Tibial nerve (tissue), 4 donors: ENCODE measurements around the gene ZNF611. TPM values are rescaled to one million over a fixed set of nuclear protein-coding genes. Genes with fewer than 3 reads are reported as not detected.
"Not testable (repeated sequence)": the region's sequence is repeated elsewhere in the genome, so short reads cannot be mapped to it uniquely, and the experiment has no call there.

ENCODE experiments used
- DNase-seq, 2 donors: peaks; one replicate each; pipeline ENCODE4 v3.0.0-alpha.2; 2019; ENCODE audit warnings: low spot score in 2 of 2
- H3K27ac ChIP-seq, 4 donors: fragments of 200-600 bp; sonication (generic) in 3 of 4; one replicate each; pipeline ENCODE4 v1.5.1; 2017 to 2019; ENCODE audit warnings: mild to moderate bottlenecking in 1 of 4
- H3K27me3 ChIP-seq, 2 donors: fragments of 200-600 bp; sonication (generic) in 1 of 2; one replicate each; pipeline versions ENCODE4 v1.5.1 to v1.6.0; 2017 to 2019
- H3K36me3 ChIP-seq, 3 donors: fragments of 200-600 bp; sonication (generic); one replicate each; pipeline ENCODE4 v1.5.1; 2018 to 2019
- H3K4me1 ChIP-seq, 4 donors: fragments of 200-600 bp; sonication (generic) in 3 of 4; one replicate each; pipeline ENCODE4 v1.5.1; 2017 to 2019
- H3K4me3 ChIP-seq, 4 donors: fragments of 200-600 bp; sonication (generic) in 3 of 4; one replicate each; pipeline ENCODE4 v1.5.1; 2017 to 2019; ENCODE audit warnings: mild to moderate bottlenecking in 1 of 4, moderate library complexity in 1 of 4
- H3K9me3 ChIP-seq, 4 donors: fragments of 200-600 bp; sonication (generic) in 3 of 4; one replicate each; pipeline ENCODE4 v1.5.1; 2017 to 2019
- CTCF ChIP-seq, 5 experiments: fragments of 200-600 bp in 3 of 5; fragments of 450-650 bp in 2 of 5; sonication (generic) in 3 of 5; IDR thresholded peaks; one replicate each; pipeline ENCODE4 v1.5.1; 2016 to 2019; ENCODE audit warnings: antibody characterized with exemption in 5 of 5, mild to moderate bottlenecking in 3 of 5, moderate library complexity in 2 of 5
- EP300 ChIP-seq, 2 donors: sonication (generic); formaldehyde crosslinking; IDR thresholded peaks; one replicate each; pipeline ENCODE4 v1.6.1; 2017; ENCODE audit warnings: antibody characterized with exemption in 2 of 2, mild to moderate bottlenecking in 1 of 2
- POLR2A ChIP-seq, 2 donors: fragments of 450-650 bp; IDR thresholded peaks; one replicate each; pipeline ENCODE4 v1.6.1; 2017; ENCODE audit warnings: antibody characterized with exemption in 2 of 2, mild to moderate bottlenecking in 2 of 2, moderate library complexity in 2 of 2
- WGBS, 2 donors: methylation state at CpG; one replicate each; pipeline ENCODE4 v1.1.5; 2018; 5-methylcytosine and 5-hydroxymethylcytosine counted together
- total RNA-seq, 4 donors: library from RNA; depleted of rRNA; stranded (reverse); fragments of >200 nt; gene quantifications; one replicate each; pipeline ENCODE4 v1.1.0, GENCODE V29; 2016

The ZNF611 gene
- total RNA-seq, 4 donors from 2014 or later = 11.6 to 15.9 (median 13.3) TPM

DNA sequence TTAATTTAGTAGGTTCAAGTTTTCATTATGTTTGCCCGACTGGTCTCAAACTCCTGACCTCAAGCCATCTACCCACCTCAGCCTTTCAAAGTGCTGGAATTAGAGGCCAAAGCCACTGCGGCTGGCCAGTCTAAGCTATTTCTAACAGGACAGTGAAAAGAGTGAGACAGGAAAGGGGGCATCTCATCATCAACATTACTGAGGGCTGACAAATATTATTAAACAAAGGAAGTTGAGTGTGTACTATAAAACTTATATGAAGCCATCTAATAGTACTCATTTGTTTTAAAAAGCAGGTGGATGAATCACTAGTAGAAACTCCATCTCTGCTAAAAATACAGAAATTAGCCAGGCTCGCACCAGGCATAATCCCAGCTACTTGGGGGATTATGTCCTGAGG is 24.3 kb downstream of the ZNF611 start:
- Histone ChIP-seq H3K27ac (no peak overlapping the region), H3K36me3 (peaks cover 0 to 100% (median 27%) of the 10 kb centered on the region in 3 donors), H3K4me3 (no peak overlapping the region), H3K4me1 (no peaks in the 10 kb centered on the region), H3K27me3 (no peaks in the 10 kb centered on the region), H3K9me3 (peaks cover 0 to 36% (median 0%) of the 10 kb centered on the region in 4 donors)
- TF ChIP-seq EP300 (IDR thresholded peaks at IDR 0.05) = no peak
- TF ChIP-seq POLR2A (IDR thresholded peaks at IDR 0.05) = no peak
- TF ChIP-seq CTCF (IDR thresholded peaks at IDR 0.05) = no peak
- WGBS, 2 donors = 95 to 96% methylated on average over 3 of the region's 3 CpGs
- DNase-seq = no peak

- not testable (repeated sequence) for H3K4me1 ChIP-seq, H3K27me3 ChIP-seq, H3K27ac ChIP-seq, DNase-seq, H3K4me3 ChIP-seq
- 99 to 100% methylated on average over 3 of the region's 3 CpGs for WGBS, 2 donors
- Histone ChIP-seq H3K36me3 (peaks cover 0 to 85% (median 32%) of the 10 kb centered on the region in 3 donors), H3K9me3 (peaks cover 0 to 68% (median 0%) of the 10 kb centered on the region in 4 donors)
Observed at GRCh38 chr19:52705615-52706014, 29.2 kb downstream of the ZNF611 start.

DNA sequence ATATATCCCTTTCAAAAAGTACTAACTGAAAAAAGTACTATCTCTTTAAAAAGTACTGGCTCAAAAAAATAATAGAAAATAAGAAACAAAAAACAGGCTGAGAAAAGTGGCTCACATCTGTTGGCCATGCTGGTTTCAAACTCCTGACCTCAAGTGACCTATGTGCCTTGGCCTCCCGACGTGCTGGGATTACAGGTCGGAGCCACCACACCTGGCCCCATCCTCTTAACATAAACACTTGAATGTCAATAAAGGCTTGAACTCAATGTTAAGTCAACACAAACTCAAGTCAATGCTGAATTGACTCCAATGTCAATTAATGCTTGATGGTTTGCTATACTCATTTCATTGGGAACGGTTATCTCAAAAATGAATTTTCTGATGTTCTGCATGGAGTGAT is 30.9 kb downstream of the ZNF611 start:
- no peak overlapping the region for H3K27ac ChIP-seq
- H3K27me3 ChIP-seq = no peaks in the 10 kb centered on the region
- H3K36me3 ChIP-seq = peaks cover 0 to 69% (median 32%) of the 10 kb centered on the region in 3 donors
- peaks cover 0 to 63% (median 0%) of the 10 kb centered on the region in 4 donors for H3K9me3 ChIP-seq
- H3K4me1 ChIP-seq = no peaks in the 10 kb centered on the region
- H3K4me3 ChIP-seq = no peak overlapping the region
- DNase-seq = no peak
- 81 to 85% methylated on average over 4 of the region's 4 CpGs for WGBS, 2 donors
- TF ChIP-seq POLR2A (IDR thresholded peaks at IDR 0.05) (no peak), EP300 (IDR thresholded peaks at IDR 0.05) (no peak), CTCF (IDR thresholded peaks at IDR 0.05) (no peak)

DNA sequence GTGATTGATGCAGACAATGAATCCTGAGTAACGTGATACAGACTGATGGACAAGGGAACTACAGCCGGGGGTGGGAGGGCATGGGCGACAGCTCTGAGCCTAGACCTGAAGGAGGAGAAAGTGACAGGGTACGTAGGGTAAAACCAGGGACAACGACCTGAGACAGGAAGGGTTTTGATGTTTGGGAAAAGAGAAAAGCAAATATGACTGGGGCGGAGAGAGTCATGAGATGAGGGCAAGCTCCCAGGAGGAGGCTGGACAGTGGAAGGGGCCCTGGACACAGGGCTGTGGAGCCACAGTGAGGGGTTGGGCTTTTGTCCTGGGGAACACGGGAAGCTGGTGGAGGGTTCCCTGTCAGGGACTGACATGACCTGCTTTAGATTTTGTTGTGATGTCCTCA is 34.2 kb downstream of the ZNF611 start:
- H3K36me3 ChIP-seq = peaks cover 0 to 36% (median 10%) of the 10 kb centered on the region in 3 donors
- no peak overlapping the region for H3K27ac ChIP-seq
- H3K9me3 ChIP-seq = peaks cover 0 to 34% (median 0%) of the 10 kb centered on the region in 4 donors
- no peak for DNase-seq
- no peak overlapping the region for H3K4me3 ChIP-seq
- TF ChIP-seq EP300 (IDR thresholded peaks at IDR 0.05) (no peak), POLR2A (IDR thresholded peaks at IDR 0.05) (no peak)
- 83 to 87% methylated on average over 7 of the region's 7 CpGs for WGBS, 2 donors
- H3K27me3 ChIP-seq = no peaks in the 10 kb centered on the region
- no peaks in the 10 kb centered on the region for H3K4me1 ChIP-seq

DNA sequence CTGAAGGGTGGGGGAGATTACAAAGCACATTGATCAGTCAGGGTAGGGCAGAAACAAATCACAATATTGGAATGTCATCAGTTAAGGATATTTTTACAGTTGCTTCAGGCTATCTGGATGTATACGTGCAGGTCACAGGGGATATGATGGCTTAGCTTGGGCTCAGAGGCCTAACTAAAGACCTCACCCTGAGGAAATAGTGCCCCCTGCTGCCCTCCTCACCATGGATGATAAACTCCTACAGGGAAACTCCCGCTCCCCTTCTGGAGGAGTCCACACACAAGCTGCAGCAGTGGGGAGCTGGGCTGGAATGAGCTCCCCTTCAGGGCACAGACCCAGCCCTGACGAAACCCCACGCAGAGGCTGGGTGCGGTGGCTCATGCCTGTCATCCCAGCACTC is 35.3 kb downstream of the ZNF611 start:
- H3K27me3 ChIP-seq, H3K4me3 ChIP-seq, H3K4me1 ChIP-seq, H3K27ac ChIP-seq: not testable (repeated sequence)
- WGBS, 2 donors = 71% methylated on average over 4 to 5 of the region's 5 CpGs
- Histone ChIP-seq H3K36me3 (peaks cover 0 to 25% (median 0%) of the 10 kb centered on the region in 3 donors), H3K9me3 (peaks cover 0 to 22% (median 0%) of the 10 kb centered on the region in 4 donors)
- DNase-seq = peak in 1 of 2 donors; percentile 21

DNA sequence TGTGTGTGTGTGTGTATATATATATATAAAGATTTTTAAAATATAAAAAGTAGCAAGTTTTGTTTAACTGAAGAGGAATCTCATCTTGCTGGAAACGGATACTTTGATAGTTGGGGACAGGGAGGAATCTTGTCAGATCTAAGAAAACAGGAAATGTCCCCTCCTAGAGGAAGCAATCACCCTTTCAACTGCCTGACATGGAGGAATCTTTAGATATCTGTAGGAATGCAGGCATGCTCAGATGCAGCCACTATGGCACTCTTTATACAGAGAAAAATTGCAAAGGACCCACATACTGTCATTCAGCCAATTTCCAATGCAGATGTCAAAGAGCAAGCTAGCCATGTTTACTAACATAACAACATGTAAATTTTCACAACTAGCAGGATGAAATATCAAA is 38.8 kb downstream of the ZNF611 start:
- no peak overlapping the region for H3K27ac ChIP-seq
- H3K4me1 ChIP-seq = peaks cover 0 to 7% (median 2%) of the 10 kb centered on the region in 4 donors
- H3K9me3 ChIP-seq = no peaks in the 10 kb centered on the region
- no peak for DNase-seq
- H3K27me3 ChIP-seq = no peaks in the 10 kb centered on the region
- H3K4me3 ChIP-seq = no peak overlapping the region
- peaks cover 0 to 4% (median 0%) of the 10 kb centered on the region in 3 donors for H3K36me3 ChIP-seq
- TF ChIP-seq CTCF (IDR thresholded peaks at IDR 0.05) = no peak
- WGBS, 2 donors = 38 to 43% methylated on average over 1 of the region's 1 CpG

DNA sequence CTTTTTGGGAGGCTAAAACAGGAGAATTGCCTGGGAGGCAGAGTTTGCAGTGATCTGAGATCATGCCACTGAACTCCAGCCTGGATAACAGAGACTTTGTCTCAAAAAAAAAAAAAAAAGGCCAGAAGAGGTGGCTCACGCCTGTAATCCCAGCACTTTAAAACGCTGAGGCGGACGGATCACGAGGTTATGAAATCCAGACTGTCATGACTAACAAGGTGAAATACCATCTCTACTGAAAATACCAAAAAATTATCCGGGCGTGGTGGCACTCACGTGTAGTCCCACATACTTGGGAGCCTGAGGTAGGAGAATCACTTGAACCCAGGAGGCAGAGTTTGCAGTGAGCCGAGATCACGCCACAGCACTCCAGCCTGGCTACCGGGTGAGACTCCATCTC is 39.9 kb downstream of the ZNF611 start:
- no peak overlapping the region for H3K27ac ChIP-seq
- 89 to 94% methylated on average over 11 of the region's 11 CpGs for WGBS, 2 donors
- no peaks in the 10 kb centered on the region for H3K36me3 ChIP-seq
- peaks cover 0 to 10% (median 4%) of the 10 kb centered on the region in 4 donors for H3K4me1 ChIP-seq
- DNase-seq = no peak
- no peak overlapping the region for H3K4me3 ChIP-seq
- TF ChIP-seq POLR2A (IDR thresholded peaks at IDR 0.05) (no peak), CTCF (IDR thresholded peaks at IDR 0.05) (no peak), EP300 (IDR thresholded peaks at IDR 0.05) (no peak)
- H3K27me3 ChIP-seq = no peaks in the 10 kb centered on the region
- H3K9me3 ChIP-seq = no peaks in the 10 kb centered on the region

GRCh38 chr19:52694281-52694680 is 40.6 kb downstream of the ZNF611 start:
- not testable (repeated sequence) for DNase-seq

More at GRCh38 chr19:52694281-52694680, 40.6 kb downstream of the ZNF611 start:
- not testable (repeated sequence) for H3K9me3 ChIP-seq, H3K36me3 ChIP-seq, H3K4me3 ChIP-seq, H3K27me3 ChIP-seq, H3K27ac ChIP-seq
- WGBS, 2 donors = 70 to 80% methylated on average over 3 of the region's 3 CpGs
- peaks cover 0 to 16% (median 4%) of the 10 kb centered on the region in 4 donors for H3K4me1 ChIP-seq
